ENCODE measurements around the gene EEPD1.

DNA sequence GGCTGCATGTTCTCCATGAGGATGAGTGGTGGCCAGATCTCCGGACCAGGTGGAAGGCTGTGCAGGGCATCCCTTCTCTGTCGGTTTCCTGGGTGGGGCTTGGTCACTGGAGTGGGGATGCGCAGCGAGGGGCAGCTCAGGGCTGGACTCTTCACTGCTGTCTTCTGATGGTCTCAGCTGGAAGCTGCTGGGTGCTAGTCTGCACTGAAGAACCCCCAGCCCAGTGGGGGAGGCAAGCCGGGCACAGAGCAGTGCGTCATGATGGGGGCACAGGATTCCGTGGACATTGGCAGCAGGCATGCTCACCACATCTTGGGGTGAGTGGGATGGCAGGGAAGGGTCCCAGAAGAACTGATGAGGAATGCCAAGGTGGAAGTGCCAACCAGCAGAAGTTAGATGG, 39.8 kb downstream of the EEPD1 start:
- TF ChIP-seq, protein P1, sequence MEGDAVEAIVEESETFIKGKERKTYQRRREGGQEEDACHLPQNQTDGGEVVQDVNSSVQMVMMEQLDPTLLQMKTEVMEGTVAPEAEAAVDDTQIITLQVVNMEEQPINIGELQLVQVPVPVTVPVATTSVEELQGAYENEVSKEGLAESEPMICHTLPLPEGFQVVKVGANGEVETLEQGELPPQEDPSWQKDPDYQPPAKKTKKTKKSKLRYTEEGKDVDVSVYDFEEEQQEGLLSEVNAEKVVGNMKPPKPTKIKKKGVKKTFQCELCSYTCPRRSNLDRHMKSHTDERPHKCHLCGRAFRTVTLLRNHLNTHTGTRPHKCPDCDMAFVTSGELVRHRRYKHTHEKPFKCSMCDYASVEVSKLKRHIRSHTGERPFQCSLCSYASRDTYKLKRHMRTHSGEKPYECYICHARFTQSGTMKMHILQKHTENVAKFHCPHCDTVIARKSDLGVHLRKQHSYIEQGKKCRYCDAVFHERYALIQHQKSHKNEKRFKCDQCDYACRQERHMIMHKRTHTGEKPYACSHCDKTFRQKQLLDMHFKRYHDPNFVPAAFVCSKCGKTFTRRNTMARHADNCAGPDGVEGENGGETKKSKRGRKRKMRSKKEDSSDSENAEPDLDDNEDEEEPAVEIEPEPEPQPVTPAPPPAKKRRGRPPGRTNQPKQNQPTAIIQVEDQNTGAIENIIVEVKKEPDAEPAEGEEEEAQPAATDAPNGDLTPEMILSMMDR (IDR thresholded peaks at IDR 0.05; ENCODE audit: low read depth, low read length, missing input control): no peak
- TF ChIP-seq RAD21 (IDR thresholded peaks at IDR 0.05) (no peak), YY1 (IDR thresholded peaks at IDR 0.05) (no peak), SP1 (IDR thresholded peaks at IDR 0.05) (no peak), EGR1 (IDR thresholded peaks at IDR 0.05; ENCODE audit: low read depth in 2 of 2) (no peak)
- TF ChIP-seq, protein P2, sequence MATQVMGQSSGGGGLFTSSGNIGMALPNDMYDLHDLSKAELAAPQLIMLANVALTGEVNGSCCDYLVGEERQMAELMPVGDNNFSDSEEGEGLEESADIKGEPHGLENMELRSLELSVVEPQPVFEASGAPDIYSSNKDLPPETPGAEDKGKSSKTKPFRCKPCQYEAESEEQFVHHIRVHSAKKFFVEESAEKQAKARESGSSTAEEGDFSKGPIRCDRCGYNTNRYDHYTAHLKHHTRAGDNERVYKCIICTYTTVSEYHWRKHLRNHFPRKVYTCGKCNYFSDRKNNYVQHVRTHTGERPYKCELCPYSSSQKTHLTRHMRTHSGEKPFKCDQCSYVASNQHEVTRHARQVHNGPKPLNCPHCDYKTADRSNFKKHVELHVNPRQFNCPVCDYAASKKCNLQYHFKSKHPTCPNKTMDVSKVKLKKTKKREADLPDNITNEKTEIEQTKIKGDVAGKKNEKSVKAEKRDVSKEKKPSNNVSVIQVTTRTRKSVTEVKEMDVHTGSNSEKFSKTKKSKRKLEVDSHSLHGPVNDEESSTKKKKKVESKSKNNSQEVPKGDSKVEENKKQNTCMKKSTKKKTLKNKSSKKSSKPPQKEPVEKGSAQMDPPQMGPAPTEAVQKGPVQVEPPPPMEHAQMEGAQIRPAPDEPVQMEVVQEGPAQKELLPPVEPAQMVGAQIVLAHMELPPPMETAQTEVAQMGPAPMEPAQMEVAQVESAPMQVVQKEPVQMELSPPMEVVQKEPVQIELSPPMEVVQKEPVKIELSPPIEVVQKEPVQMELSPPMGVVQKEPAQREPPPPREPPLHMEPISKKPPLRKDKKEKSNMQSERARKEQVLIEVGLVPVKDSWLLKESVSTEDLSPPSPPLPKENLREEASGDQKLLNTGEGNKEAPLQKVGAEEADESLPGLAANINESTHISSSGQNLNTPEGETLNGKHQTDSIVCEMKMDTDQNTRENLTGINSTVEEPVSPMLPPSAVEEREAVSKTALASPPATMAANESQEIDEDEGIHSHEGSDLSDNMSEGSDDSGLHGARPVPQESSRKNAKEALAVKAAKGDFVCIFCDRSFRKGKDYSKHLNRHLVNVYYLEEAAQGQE (IDR thresholded peaks at IDR 0.05): no peak
- TF ChIP-seq, protein P3, sequence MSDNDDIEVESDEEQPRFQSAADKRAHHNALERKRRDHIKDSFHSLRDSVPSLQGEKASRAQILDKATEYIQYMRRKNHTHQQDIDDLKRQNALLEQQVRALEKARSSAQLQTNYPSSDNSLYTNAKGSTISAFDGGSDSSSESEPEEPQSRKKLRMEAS (IDR thresholded peaks at IDR 0.05): no peak

Measured in liver (tissue), 3 donors.